ENCODE results near the gene MT1A. TPM values are rescaled to one million over a fixed set of nuclear protein-coding genes. Genes with fewer than 3 reads are reported as not detected.

Gene MT1A
- total and polyA plus RNA-seq, 2 of the 8 experiments (the other 6 are each of a cell fraction or from before 2014, with no cell fraction given): not detected

- no peaks in the 10 kb centered on the region for H3K36me3 ChIP-seq (ENCODE audit: control insufficient read depth in 2 of 4, insufficient read depth in 4 of 4, low read length in 3 of 4)
- H3K79me1 ChIP-seq (ENCODE audit: low read depth, low read length): no peaks in the 10 kb centered on the region
- peak overlapping the region; percentile 95 for H2BK12ac ChIP-seq (ENCODE audit: low read depth, low read length)
- peaks cover 11% of the 10 kb centered on the region; the same call in 1 of the 2 replicates for H3K23me2 ChIP-seq (ENCODE audit: low read depth, low read length)
- CTCF ChIA-PET (ENCODE audit: partially characterized antibody): interaction anchor here (0.9 to 9.2 kb wide), 7 partner anchors 10 to 95 kb away, joined by 3 to 85 read pairs (median 4); partner anchors contain the start of gene MT1E
- no peak overlapping the region for H3K56ac ChIP-seq (replicated peaks; ENCODE audit: insufficient read length, low read depth, low read length)
- FAIRE-seq (no peak), DNase-seq (ENCODE audit: low read depth in 1 of 2, low spot score in 2 of 2) (no peak)
- no peaks in the 10 kb centered on the region for H3K79me2 ChIP-seq (ENCODE audit: control insufficient read depth in 1 of 2, insufficient read depth in 2 of 2, low read length in 2 of 2)
- H3K9me3 ChIP-seq (ENCODE audit: insufficient read depth in 2 of 2, low read depth in 1 of 2, low read length in 1 of 2): no peaks in the 10 kb centered on the region
- POLR2A ChIA-PET (ENCODE audit: partially characterized antibody): interaction anchor here (0.7 to 8.0 kb wide), 5 partner anchors 10 to 74 kb away, joined by 3 to 66 read pairs (median 3); partner anchors contain the start of gene MT1E
- H2AK5ac ChIP-seq (ENCODE audit: low read depth, low read length): peak overlapping the region; percentile 97
- no peak overlapping the region for H3K23ac ChIP-seq (ENCODE audit: insufficient read length)
- 0 out of 2 replicates have a peak overlapping the region, but pooled peaks have one; percentile 43 for H2AFZ ChIP-seq (ENCODE audit: low read length)
- H3K4me3 ChIP-seq (ENCODE audit: extremely low read depth in 1 of 4, insufficient read depth in 2 of 4, low read depth in 3 of 4, low read length in 4 of 4): peak overlapping the region; percentile 35 to 62 (median 47); a peak in 6 of 8 replicates
- no peak overlapping the region for H3K9ac ChIP-seq (replicated peaks in 1 of 4; ENCODE audit: extremely low read depth in 1 of 4, low read depth in 3 of 4, low read length in 3 of 4)
- H3K27ac ChIP-seq (ENCODE audit: low read depth, low read length): no peak overlapping the region
- peak overlapping the region; percentile 66; the same call in 1 of the 2 replicates for H2BK20ac ChIP-seq (ENCODE audit: low read length)
- H2BK15ac ChIP-seq (ENCODE audit: low read length): peak overlapping the region; percentile 93; the same call in 1 of the 2 replicates
- WGBS, 2 experiments (ENCODE audit: extremely low coverage in 1 of 2, insufficient coverage in 1 of 2, insufficient read length in 1 of 2, insufficient replicate concordance in 2 of 2, low coverage in 1 of 2, low lambda C conversion rate in 2 of 2, missing lambda C conversion rate in 1 of 2): 64% methylated on average over 2 of the region's 2 CpGs; no CpG with 5 or more reads in 1 of the 2 experiments
- H2BK120ac ChIP-seq (replicated peaks; ENCODE audit: low read depth, low read length): no peak overlapping the region
- H2BK5ac ChIP-seq (ENCODE audit: low read depth, low read length): no peak overlapping the region
- peak overlapping the region; percentile 70 to 77 for H3K4me2 ChIP-seq (ENCODE audit: insufficient read depth in 1 of 2, low read depth in 2 of 2, low read length in 2 of 2)
- no peak overlapping the region for H3K4ac ChIP-seq (replicated peaks; ENCODE audit: insufficient read length, low read depth, low read length)
- no peak overlapping the region for H4K8ac ChIP-seq (ENCODE audit: extremely low read depth, insufficient read depth, low read length)
- H3K4me1 ChIP-seq (replicated peaks in 1 of 4; ENCODE audit: control insufficient read depth in 3 of 4, insufficient read depth in 4 of 4, low read length in 3 of 4): peaks cover 7 to 21% (median 10%) of the 10 kb centered on the region in 4 experiments
- H4K5ac ChIP-seq (ENCODE audit: insufficient read length, low read depth, low read length): no peak overlapping the region
- H4K20me1 ChIP-seq (replicated peaks in 1 of 2; ENCODE audit: control insufficient read depth in 1 of 2, insufficient read depth in 2 of 2, low read length in 2 of 2): peaks cover 0 to 2% of the 10 kb centered on the region in 2 experiments
- H3K18ac ChIP-seq (ENCODE audit: extremely low read depth, low read length): 0 out of 2 replicates have a peak overlapping the region, but pooled peaks have one; percentile 66
- TF ChIP-seq RBBP5 (IDR thresholded peaks at IDR 0.05; ENCODE audit: borderline replicate concordance, low read depth, low read length): 0 out of 2 replicates have a peak, but pooled peaks have one; percentile 22
- TF ChIP-seq SP4 (IDR thresholded peaks at IDR 0.05; ENCODE audit: low read length): no peak
- H4K91ac ChIP-seq (replicated peaks; ENCODE audit: insufficient read length, low read length): no peak overlapping the region
- H3K27me3 ChIP-seq (replicated peaks in 1 of 4; ENCODE audit: control insufficient read depth in 3 of 4, extremely low read depth in 1 of 4, insufficient read depth in 3 of 4, low read length in 3 of 4): peaks cover 27 to 62% (median 52%) of the 10 kb centered on the region in 4 experiments
- H3K14ac ChIP-seq (ENCODE audit: insufficient read length): no peak overlapping the region
These were observed 30.8 kb upstream of the MT1A start for GRCh38 chr16:56607675-56608042.

Measured in H1 (cell line).